ENCODE data around the gene FYN. TPM values are rescaled to one million over a fixed set of nuclear protein-coding genes. Genes with fewer than 3 reads are reported as not detected.

Gene FYN
- polyA plus RNA-seq, 3 donors = 9.5 to 103 (median 56.7) TPM

DNA sequence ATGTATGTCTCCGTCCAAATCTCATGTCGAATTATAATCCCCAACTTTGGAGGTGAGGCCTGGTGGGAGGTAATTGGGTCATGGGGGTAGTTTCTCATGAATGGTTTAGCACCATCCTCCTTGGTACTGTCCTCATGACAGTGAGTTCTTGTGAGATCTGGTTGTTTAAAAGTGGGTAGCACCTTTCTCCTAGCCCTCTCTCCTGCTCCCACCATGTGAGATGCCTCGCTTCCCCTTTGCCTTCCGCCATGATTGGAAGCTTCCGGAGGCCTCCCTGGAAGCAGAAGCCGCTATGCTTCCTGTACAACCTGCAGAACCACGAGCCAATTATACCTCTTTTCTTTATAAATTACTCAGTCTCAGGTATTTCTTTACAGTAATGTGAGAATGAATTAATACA, 123.1 kb downstream of the FYN start:
- no peak overlapping the region for H3K27ac ChIP-seq (ENCODE audit: low read depth, low read length)
- WGBS, 3 donors = 87 to 94% (median 94%) methylated on average over 7 of the region's 7 CpGs

- H3K27ac ChIP-seq (ENCODE audit: low read depth, low read length) = no peak overlapping the region
- 58 to 80% (median 69%) methylated on average over 3 of the region's 3 CpGs for WGBS, 3 donors
Measured at GRCh38 chr6:111748231-111748647, 125.0 kb downstream of the FYN start.

DNA sequence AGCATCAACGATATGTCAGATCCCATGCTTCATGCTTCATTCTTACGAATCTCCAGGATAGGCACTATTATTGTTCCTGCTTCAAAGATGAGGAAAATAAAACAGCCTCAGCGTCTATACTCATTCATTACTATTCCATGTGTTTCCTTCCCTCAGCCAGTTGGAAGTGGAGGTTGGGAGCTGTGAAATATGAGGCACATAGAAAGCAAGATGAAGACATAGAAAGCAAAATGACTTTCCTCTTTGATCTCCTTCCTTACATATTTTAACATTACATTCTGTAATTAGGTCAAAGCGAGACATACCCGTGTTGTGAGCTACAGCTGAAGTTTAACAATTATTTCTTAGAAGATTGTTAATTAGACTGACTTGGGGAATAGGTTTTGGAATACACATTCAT, 125.4 kb downstream of the FYN start:
- 57 to 63% (median 61%) methylated on average over 5 of the region's 5 CpGs for WGBS, 3 donors
- H3K27ac ChIP-seq (ENCODE audit: low read depth, low read length) = no peak overlapping the region

DNA sequence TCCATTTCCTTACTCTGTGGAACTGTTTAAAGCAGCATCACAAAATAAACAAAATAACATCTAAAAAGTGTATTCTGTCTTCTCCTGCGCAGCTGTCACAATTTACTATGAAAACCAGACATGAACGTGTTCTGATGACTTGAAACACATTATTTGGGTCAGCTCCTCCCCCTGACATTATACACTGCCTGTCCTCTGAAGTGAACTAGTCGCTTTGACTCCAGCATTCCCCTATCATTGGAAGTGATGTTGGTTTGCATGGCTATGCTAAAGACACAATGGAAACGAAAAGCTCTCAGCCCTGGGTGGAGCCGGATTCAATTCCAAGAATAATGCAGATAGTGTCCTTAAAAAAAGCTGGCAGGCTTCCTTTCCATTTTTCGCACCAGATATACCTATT, 125.9 kb downstream of the FYN start:
- WGBS, 3 donors = 68 to 72% (median 69%) methylated on average over 6 of the region's 6 CpGs
- H3K27ac ChIP-seq (ENCODE audit: low read depth, low read length) = no peak overlapping the region

- no peak overlapping the region for H3K27ac ChIP-seq (ENCODE audit: low read depth, low read length)
Measured at GRCh38 chr6:111746983-111747382, 126.3 kb downstream of the FYN start.

GRCh38 chr6:111745636-111746035, 127.6 kb downstream of the FYN start:
- no peak overlapping the region for H3K27ac ChIP-seq (ENCODE audit: low read depth, low read length)
- WGBS, 3 donors = 45 to 76% (median 73%) methylated on average over 1 of the region's 1 CpG

DNA sequence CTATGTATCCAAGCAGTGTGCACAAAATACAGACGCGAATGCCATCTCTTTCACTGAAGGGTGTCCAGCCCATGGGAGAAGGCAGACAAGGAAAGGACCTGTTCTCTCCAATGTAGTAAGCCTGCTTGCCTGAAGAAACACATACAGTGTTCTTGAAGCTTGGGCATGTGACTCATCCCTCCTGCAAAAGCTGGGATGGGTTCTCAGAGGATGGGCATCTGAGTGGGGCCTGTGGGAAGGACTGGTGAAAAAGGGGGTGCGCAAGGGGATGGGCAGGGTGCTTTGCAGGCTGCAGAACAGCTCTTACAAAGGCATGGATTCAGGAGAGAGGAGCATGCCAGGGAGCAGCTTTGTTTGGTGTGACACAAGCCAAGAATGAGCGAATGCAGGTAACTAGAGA, 128.1 kb downstream of the FYN start:
- H3K27ac ChIP-seq (ENCODE audit: low read depth, low read length) = no peak overlapping the region
- WGBS, 3 donors = 92 to 95% (median 95%) methylated on average over 4 of the region's 4 CpGs

DNA sequence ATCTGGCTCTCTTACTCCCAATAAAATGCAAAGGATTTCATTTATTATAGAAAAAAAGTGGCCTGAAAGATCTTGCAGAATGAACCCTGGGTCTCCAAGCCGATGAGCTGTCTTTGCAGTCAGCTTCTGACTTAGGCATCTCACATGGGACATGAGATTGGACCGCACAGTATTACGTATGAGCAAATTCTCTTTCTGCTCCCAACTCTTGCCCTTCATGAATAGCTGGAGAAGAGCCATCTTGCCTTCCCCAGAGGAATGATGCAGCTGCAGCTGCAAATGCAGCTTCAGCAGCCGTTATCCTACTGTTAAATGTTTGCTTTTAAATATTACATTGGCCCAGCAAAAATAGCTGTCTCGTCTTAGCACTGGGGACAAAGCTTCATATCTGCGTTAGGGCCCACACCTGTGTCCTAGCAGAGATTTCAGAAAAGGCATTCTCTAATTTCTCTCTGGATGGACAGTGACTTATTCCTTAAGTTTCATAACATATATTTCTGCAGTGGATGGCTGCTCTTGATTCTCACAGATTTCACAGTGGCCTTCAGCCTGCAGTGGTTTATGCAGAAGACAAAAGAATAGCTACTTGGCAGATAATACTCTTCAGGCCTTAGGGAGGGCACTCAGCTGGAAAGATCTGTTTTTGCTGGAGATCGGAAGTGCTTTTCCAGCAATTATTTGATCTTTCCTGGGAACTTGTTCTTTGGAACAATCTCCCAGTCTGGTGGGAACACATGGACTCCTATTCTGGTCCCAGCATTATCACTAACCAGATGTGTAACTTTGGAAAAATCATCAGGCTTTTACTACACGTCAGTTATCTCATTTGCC, 129.2 kb downstream of the FYN start:
- 47 to 65% (median 53%) methylated on average over 8 of the region's 8 CpGs for WGBS, 3 donors
- H3K27ac ChIP-seq (ENCODE audit: low read depth, low read length) = no peak overlapping the region

DNA sequence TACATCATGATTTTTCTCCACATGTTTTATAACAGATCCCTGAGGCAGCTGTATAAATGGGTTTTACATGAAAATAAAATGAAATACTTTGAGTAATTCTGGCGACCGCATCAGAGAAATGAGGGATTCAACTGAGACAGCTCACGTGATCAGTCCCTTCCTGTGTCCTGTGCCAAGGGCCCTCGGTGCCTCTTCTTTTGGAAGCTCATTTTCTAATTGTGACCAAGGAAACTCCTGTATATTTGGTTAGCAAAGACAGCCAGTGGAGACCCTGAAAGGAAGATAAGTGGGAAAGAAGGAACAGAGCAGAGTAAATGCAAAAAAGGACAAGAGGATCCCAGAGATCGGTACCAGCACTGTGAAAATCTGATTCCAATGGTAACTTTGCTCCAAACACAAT, 129.9 kb downstream of the FYN start:
- WGBS, 3 donors = 45 to 71% (median 57%) methylated on average over 5 of the region's 5 CpGs
- H3K27ac ChIP-seq (ENCODE audit: low read depth, low read length) = no peak overlapping the region

DNA sequence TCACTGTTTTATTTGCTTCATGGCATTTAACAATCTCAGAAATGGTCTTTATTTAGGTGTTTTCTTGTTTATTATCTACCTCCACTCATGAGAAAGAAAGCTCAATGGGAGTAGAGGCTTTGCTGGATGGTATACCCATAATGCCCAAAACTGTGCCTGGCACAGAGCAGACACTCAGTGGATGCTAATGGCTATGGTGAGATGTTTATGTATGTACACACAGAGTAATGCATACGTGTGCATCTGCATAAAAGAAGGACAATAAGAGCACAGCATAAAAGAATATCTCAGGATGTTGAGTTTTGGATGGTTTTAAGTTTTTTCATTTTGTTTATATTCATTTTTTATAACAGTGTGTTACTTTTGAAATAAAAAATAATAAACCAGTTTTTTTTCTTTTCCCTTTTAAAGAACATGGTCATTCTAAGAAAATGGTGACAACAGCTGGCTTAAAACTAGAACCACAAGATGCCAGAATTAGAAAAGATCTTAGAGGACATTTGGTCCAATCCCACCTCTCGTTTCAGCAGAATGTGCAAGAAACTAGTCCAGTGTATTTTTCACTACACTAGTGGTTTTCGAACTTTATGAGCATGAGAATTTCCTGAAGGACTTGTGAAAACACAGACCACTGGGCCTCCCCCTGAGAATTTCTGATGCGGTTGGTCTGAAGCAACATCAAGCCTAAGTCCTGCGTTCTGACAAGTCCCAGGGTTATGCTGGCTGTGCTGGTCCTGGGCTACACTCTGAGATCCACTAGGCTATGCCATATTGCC, 131.9 kb downstream of the FYN start:
- H3K27ac ChIP-seq (ENCODE audit: low read depth, low read length) = no peak overlapping the region
- 79 to 89% (median 83%) methylated on average over 5 of the region's 5 CpGs for WGBS, 3 donors

DNA sequence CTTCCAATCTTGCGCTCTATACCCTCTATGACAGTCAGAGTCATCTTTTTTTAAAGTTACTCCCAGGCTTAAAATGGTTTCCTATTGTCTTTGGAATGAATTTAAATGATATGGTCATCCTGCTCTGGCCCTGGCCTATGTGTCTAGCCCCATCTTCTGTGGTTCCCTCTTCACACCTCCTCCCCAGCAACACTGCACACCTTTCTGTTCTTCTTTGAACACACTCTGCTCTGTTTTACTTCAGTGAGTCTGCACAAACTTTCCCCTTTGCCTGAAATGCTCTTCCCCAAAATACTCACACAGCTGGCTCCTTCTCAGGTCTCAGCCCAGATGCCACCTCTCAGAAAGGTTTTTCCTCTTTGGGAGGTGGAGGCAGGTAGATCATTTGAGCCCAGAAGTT, 132.7 kb downstream of the FYN start:
- no peak overlapping the region for H3K27ac ChIP-seq (ENCODE audit: low read depth, low read length)
- 96 to 100% (median 98%) methylated on average over 1 of the region's 1 CpG for WGBS, 3 donors

- WGBS, 3 donors = 65 to 87% (median 72%) methylated on average over 4 of the region's 4 CpGs
- H3K27ac ChIP-seq (ENCODE audit: low read depth, low read length) = no peak overlapping the region
Measured at GRCh38 chr6:111739257-111739696, 134.0 kb downstream of the FYN start.

DNA sequence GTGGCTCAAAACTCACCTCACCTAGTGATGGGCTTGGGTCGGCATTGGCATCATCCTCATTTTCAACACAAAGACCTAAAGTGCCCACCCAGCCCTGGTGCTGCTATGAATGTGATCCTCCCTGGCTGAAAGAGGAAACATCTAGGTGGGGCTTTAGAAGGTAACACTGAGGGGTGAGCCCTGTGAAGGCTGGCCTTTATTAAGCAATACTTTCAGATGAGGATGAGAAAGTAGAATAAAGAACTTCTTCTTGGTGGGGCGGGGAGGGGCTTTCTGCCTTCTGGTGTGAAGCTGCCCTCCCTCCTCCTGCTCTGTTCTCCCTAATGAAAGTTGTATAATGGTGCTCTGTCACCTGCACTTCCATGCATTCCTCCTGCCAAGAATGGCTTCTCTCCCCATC, 134.6 kb downstream of the FYN start:
- WGBS, 3 donors = 90 to 93% (median 92%) methylated on average over 2 of the region's 2 CpGs
- H3K27ac ChIP-seq (ENCODE audit: low read depth, low read length) = no peak overlapping the region

- no peak overlapping the region for H3K27ac ChIP-seq (ENCODE audit: low read depth, low read length)
- 92 to 96% (median 95%) methylated on average over 3 of the region's 3 CpGs for WGBS, 3 donors
Measured at GRCh38 chr6:111738156-111738555, 135.1 kb downstream of the FYN start.

DNA sequence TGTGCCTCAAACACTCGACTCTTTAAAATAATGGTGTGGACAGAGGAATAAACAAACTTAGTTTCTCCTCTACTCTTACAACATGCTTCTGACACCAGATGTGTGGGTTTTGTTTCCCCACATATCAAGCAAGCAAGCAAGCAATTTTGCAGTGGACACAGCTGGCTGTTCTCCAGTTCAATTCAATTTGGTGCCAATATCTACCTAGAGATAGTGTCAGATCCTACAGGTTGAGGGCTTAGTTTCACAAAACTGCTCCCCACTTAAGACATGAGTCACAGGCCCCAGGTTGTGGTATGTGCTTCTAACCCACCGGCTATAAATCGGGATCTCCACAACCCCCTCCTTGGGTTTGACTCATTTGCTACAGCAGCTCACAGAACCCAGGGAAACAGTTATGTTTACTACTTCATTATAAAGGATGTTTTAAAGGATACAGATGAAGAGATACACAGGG, 136.2 kb downstream of the FYN start:
- no peak overlapping the region for H3K27ac ChIP-seq (ENCODE audit: low read depth, low read length)
- 36 to 72% (median 69%) methylated on average over 3 of the region's 3 CpGs for WGBS, 3 donors

- 85 to 92% (median 88%) methylated on average over 4 of the region's 4 CpGs for WGBS, 3 donors
- no peak overlapping the region for H3K27ac ChIP-seq (ENCODE audit: low read depth, low read length)
Measured at GRCh38 chr6:111736005-111736608, 137.1 kb downstream of the FYN start.

DNA sequence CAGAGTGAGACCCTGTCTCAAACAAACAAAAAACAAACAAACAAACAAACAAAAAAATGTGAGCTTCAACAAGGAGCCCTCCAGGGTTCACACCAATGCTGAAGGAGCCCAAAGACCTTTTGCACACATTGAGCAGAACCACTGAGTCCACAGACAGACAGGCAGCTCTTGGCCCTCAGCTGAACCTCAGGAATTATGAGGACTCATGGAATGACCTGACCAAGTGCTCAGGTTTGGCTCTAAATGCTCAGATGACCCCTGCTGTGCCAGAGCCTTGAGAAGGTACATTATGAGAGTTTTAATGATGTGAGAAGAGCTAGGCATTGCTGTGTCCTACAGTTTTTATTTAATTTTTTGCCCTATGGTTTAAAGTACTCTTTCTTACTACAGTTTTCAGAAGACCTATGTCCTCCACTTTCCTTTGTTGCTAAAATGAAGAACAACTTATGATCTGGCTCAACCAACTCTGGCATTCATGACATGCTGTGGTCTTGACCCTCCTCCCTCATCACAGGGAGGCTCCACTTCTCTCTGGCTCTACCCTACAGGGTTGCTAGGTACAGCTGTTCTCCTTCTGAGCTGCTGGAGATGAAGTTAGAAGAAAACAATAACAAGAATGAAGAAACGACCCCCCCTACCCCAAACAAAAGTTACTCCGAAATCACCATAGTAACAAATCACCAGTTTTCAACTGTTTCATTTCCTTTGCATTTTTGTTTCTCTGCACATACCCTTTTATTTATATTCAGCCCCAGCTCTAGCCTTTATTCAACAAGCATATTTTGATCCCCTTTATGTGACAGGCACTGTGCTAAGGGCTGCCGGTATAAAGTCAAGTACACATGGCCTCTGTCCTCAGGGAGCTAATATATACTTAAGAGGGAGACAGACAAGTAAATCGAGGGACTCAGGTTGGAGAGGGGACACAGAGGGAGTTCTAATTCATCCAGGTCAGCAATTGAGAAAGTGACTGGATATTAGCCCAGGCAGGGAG, 138.9 kb downstream of the FYN start:
- WGBS, 3 donors = 52 to 61% (median 55%) methylated on average over 4 of the region's 4 CpGs

GRCh38 chr6:111732390-111732789, 140.9 kb downstream of the FYN start:
- WGBS, 3 donors = 91 to 95% (median 92%) methylated on average over 7 of the region's 7 CpGs

More for the DNA sequence above, 138.9 kb downstream of the FYN start:
- H3K27ac ChIP-seq (ENCODE audit: low read depth, low read length) = no peak overlapping the region

More at GRCh38 chr6:111732390-111732789, 140.9 kb downstream of the FYN start:
- no peak overlapping the region for H3K27ac ChIP-seq (ENCODE audit: low read depth, low read length)

Measured in adipose tissue (tissue), 3 donors.